Vagina (tissue), 2 donors: ENCODE results near the gene AQP12B. TPM values are rescaled to one million over a fixed set of nuclear protein-coding genes. Genes with fewer than 3 reads are reported as not detected.
"Not testable (repeated sequence)": the region's sequence is repeated elsewhere in the genome, so short reads cannot be mapped to it uniquely, and the experiment has no call there.

ENCODE experiments used
- DNase-seq, 2 donors: peaks; one replicate each; pipeline ENCODE4 v3.0.0-alpha.2; 2017; ENCODE audit errors: extremely low spot score in 2 of 2
- H3K27ac ChIP-seq: fragments of 200-600 bp; sonication (generic); one replicate; pipeline ENCODE4 v1.5.1; 2019
- H3K27me3 ChIP-seq: fragments of 200-600 bp; sonication (generic); one replicate; pipeline ENCODE4 v1.5.1; 2019
- H3K36me3 ChIP-seq, 2 donors: fragments of 200-600 bp; sonication (generic); one replicate each; pipeline ENCODE4 v1.5.1; 2017 to 2019
- H3K4me1 ChIP-seq: fragments of 200-600 bp; sonication (generic); one replicate; pipeline ENCODE4 v1.5.1; 2019
- H3K4me3 ChIP-seq, 2 donors: fragments of 200-600 bp; sonication (generic); 1 replicate in 1 of 2; 2 replicates in 1 of 2; pipeline ENCODE4 v1.5.1; 2016 to 2019
- H3K9me3 ChIP-seq: fragments of 200-600 bp; sonication (generic); one replicate; pipeline ENCODE4 v1.5.1; 2019
- POLR2A ChIP-seq, 2 donors: fragments of 450-650 bp; IDR thresholded peaks; one replicate each; pipeline ENCODE4 v1.6.1; 2017; ENCODE audit warnings: antibody characterized with exemption in 2 of 2, mild to moderate bottlenecking in 2 of 2, moderate library complexity in 2 of 2
- POLR2AphosphoS5 ChIP-seq, 2 donors: sonication (generic); formaldehyde crosslinking; IDR thresholded peaks; one replicate each; pipeline ENCODE4 v1.9.0; 2017; ENCODE audit warnings: antibody characterized with exemption in 2 of 2, mild to moderate bottlenecking in 2 of 2, low read depth in 1 of 2; ENCODE audit not compliant: insufficient read depth in 1 of 2
- intact Hi-C: fragments of 100-400 bp; cut with DNase I; formaldehyde crosslinking; loops from one replicate; pipeline ENCODE4 v1.15.1; 2023
- total RNA-seq: library from RNA; depleted of rRNA; stranded (reverse); fragments of >200 nt; gene quantifications from one replicate; pipeline ENCODE4 v1.2.3, GENCODE V29; 2016
- TF ChIP-seq, protein P1 (sequence below), 3 experiments: fragments of 450-650 bp in 2 of 3; fragments of 200-600 bp in 1 of 3; sonication (generic) in 1 of 3; IDR thresholded peaks; one replicate each; pipeline ENCODE4 v1.5.1; 2017 to 2019; ENCODE audit warnings: antibody characterized with exemption in 3 of 3, mild to moderate bottlenecking in 2 of 3, moderate library complexity in 2 of 3

Gene AQP12B
- total RNA-seq, 1 donor from 2014 or later = not detected

DNA sequence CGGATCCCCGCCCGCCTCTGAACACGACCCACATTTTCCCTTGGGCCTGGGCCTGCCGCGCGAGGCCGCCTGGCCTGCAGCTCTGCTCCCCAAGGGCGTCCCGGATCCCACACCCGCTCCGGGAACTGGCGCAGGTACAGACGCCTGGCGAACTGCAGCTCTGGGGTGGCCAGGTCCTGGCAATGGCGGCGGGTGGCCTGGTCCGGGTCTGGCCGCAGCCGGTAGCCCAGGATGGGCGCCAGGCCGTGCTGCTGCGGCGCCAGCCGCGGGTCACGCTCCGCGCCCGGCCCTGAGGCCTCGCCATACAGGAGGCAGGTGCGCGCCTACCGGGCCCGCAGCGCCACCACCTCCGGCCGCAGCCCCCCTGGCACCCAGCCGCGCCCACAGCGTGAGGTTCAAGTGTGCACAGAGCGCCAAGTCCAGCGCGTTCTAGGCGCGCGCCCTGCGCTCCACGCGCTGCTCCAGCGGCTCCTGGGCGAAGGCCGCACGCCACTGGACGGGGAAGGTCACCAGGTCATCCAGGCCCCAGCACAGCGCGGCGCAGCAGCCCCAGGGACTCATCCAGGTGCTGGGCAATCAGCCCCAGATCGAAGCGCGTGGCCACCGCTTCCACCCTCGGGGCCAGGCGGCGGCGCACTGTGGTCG, 18.5 kb upstream of the AQP12B start:
- intact Hi-C loops = no loop called here
- Histone ChIP-seq H3K4me3 (no peak overlapping the region), H3K27ac (no peak overlapping the region), H3K9me3 (no peaks in the 10 kb centered on the region), H3K27me3 (no peaks in the 10 kb centered on the region), H3K36me3 (no peaks in the 10 kb centered on the region), H3K4me1 (no peaks in the 10 kb centered on the region)
- no peak for DNase-seq
- no peak for TF ChIP-seq POLR2AphosphoS5 (IDR thresholded peaks at IDR 0.05; ENCODE audit: insufficient read depth in 1 of 2, low read depth in 1 of 2)
- TF ChIP-seq, protein P1, sequence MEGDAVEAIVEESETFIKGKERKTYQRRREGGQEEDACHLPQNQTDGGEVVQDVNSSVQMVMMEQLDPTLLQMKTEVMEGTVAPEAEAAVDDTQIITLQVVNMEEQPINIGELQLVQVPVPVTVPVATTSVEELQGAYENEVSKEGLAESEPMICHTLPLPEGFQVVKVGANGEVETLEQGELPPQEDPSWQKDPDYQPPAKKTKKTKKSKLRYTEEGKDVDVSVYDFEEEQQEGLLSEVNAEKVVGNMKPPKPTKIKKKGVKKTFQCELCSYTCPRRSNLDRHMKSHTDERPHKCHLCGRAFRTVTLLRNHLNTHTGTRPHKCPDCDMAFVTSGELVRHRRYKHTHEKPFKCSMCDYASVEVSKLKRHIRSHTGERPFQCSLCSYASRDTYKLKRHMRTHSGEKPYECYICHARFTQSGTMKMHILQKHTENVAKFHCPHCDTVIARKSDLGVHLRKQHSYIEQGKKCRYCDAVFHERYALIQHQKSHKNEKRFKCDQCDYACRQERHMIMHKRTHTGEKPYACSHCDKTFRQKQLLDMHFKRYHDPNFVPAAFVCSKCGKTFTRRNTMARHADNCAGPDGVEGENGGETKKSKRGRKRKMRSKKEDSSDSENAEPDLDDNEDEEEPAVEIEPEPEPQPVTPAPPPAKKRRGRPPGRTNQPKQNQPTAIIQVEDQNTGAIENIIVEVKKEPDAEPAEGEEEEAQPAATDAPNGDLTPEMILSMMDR (IDR thresholded peaks at IDR 0.05) = no peak
- no peak for TF ChIP-seq POLR2A (IDR thresholded peaks at IDR 0.05)

DNA sequence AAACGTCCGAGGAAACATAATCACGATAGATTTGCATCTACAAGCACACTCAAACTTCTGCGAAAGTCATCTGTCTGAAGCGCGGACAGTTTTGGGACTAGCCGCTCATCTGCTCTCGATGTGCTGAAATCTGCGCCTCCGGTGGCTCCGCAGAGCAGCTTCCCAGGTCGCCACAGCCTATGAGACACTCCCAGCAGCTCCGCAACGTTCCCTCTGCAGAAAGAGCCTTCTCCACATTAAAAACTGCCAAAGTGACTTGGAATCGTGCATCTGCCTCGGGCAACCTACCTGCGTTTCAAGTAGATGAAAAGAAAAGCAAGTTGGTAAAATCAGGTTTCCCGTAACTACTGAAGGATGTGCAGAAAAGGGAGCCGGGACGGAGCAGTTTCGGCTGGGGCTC, 17.9 kb upstream of the AQP12B start:
- H3K27me3 ChIP-seq, H3K4me1 ChIP-seq, H3K4me3 ChIP-seq, H3K36me3 ChIP-seq, DNase-seq, intact Hi-C loops, H3K27ac ChIP-seq, H3K9me3 ChIP-seq: not testable (repeated sequence)

DNA sequence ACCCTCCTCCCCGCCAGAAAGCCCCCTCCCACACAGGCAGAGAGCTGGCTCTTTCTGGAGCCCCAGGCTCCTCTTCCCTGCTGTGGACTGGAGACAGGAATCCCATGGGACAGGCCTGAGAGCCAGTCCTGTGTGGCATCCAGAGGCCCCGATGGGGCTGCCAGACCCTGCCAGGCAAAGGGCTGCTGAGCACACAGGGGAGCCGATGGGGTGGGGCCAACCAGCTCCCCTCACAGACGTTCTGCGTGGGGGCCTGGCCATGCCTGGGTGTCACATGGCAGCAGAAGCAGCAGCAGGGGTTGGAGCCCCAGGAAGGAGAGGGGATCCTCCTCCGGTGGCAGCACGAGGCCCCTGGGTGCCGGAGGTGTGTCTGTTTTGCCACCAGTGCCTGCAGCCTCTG, 17.1 kb upstream of the AQP12B start:
- DNase-seq, intact Hi-C loops: not testable (repeated sequence)

DNA sequence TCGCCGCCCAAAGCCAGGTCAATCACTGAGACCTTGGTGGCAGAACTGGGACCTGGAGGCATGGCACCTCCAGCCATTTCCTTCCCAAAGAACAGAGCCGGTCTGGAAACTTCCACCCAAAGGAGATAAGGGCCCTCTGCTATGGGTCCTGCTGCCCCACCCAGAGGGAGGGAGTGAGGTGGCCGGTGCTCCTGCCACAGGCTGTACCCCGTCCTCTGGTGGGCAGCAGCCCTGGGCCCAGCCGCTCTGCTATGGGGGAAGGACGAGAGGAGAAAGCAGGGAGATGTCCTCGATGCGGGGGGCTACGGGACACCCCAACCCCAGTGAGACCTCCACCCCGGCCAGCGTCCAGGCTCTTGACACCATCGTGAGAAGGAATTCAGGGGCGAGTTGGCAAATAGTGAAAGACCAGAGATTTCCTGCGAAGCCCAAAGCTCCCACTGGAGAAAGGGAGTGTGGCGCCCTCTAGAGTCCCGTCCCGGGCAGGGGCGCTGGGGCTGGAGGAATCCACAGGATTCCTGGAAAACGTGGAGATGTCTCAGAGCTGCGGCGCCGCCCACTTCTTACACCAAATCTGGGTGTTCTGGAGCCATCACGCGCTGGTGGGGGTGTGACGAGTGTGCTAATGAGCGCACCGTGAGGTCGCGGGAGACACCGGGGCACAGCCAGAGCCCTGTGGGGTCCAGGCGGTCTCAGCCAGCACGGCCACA, 16.3 kb upstream of the AQP12B start:
- intact Hi-C loops, H3K27me3 ChIP-seq, H3K4me1 ChIP-seq, H3K4me3 ChIP-seq, H3K27ac ChIP-seq, H3K9me3 ChIP-seq, DNase-seq, H3K36me3 ChIP-seq: not testable (repeated sequence)

More for the DNA sequence above, 17.1 kb upstream of the AQP12B start:
- not testable (repeated sequence) for H3K36me3 ChIP-seq, H3K4me1 ChIP-seq, H3K27ac ChIP-seq, H3K9me3 ChIP-seq, H3K27me3 ChIP-seq, H3K4me3 ChIP-seq

DNA sequence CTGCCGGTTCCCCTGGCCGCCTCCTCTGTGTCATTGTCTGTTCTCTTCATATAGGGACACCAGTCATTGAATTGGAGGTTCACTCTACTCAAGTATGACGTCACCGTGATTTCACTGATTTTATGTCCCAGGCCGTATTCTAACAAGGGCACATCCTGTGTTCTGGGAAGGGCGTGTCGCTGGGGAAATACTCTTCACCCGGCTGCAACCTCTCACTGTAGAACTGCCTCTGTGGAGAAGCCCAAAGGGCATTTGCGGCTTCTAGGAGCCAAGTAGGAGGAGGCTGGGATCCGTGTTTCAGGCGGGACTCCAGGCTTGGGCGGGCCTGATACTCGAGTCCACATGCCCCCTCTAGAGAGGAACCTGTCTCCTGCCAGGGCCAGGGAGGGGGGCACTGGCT, 13.8 kb upstream of the AQP12B start:
- intact Hi-C loops, H3K27me3 ChIP-seq, H3K9me3 ChIP-seq, H3K36me3 ChIP-seq, H3K4me3 ChIP-seq, DNase-seq, H3K4me1 ChIP-seq, H3K27ac ChIP-seq: not testable (repeated sequence)

DNA sequence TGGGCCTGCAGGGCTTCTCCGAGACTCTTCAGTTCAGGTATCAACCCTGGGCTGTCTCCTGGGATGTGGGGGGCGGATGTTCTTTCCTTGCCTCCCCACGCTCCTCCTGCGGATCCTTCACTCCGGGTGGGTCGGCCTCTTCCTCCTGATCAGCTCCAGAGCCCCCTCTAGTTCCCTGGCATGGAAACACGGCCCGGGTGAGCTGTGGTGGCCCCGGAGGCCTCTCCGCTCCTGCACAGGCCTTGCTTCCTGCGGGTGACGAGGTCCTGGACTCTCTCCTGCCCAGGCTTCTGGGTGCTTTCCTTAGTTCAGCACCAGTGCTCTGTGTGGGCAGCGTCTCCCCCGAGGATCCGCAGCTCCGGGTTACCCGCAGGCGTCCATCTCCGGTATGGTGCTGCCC, 12.9 kb upstream of the AQP12B start:
- H3K4me1 ChIP-seq, H3K27ac ChIP-seq, H3K27me3 ChIP-seq, H3K9me3 ChIP-seq, H3K4me3 ChIP-seq, H3K36me3 ChIP-seq, intact Hi-C loops, DNase-seq: not testable (repeated sequence)

DNA sequence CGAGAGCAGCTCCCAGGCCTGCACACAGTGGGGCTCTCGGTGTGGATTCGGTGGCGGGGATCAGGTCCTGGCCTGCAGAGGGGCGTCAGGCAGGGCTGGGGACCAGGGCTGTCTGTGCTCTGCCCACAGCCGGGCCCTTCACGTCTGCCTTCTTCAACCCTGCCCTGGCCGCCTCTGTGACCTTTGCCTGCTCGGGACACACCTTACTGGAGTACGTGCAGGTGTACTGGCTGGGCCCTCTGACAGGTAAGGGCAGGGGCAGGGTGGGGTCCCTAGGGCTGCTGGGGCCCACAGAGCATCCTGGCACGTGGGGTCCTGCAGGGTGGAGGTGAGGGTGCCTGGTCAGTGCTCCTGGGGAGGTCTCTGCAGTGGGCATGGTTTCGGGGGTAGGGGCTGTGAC, 11.6 kb upstream of the AQP12B start:
- intact Hi-C loops, H3K27ac ChIP-seq, DNase-seq, H3K36me3 ChIP-seq, H3K4me1 ChIP-seq, H3K4me3 ChIP-seq, H3K27me3 ChIP-seq, H3K9me3 ChIP-seq: not testable (repeated sequence)

DNA sequence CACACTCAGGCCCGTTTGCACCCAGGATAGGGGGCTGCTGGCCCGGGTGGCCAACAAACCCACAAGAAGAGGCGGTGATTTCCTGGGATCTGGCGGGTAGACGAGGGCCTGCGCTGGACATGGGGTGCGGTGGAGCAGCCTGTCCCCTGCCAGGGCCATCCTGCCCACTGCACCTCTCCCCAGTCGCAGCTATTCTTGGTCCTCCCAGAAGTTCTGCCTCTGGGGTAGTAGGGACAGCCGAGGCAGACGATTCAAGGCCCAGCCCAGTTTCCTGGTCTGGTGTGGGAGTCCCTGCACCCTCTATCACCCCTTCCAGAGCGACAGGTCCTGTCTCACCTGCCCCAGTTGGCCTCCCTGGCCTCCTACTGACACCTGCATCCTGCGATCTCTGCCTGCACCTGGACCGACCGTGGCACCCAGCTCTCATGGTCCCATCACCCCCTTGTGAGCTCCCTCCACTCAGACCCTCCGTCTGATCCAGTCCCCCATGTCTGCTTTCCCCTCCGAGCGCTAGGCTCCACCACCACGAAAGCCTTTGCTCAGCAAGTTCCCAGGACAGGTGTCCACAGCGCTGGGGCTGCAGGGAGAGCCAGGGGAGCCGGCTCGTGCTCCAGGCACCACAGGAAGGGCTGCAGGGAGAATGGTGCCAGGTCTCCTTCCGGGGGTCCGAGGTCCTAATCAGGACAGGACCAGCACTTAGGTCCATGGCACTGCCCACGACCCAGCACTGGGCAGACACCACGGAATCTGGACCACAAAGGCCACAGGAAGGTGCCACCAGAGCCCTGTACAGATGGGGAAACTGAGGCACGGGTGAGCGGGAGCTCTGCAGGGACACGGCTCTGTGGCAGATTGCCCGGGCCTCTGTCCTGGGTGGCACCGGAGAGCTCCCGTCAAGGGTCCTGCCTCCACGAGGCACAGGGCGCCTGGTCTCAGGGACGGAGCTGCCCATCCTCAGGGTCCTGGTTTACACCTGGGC, 10.2 kb upstream of the AQP12B start:
- H3K4me1 ChIP-seq, H3K36me3 ChIP-seq, H3K27me3 ChIP-seq, intact Hi-C loops, H3K27ac ChIP-seq, DNase-seq, H3K4me3 ChIP-seq, H3K9me3 ChIP-seq: not testable (repeated sequence)

DNA sequence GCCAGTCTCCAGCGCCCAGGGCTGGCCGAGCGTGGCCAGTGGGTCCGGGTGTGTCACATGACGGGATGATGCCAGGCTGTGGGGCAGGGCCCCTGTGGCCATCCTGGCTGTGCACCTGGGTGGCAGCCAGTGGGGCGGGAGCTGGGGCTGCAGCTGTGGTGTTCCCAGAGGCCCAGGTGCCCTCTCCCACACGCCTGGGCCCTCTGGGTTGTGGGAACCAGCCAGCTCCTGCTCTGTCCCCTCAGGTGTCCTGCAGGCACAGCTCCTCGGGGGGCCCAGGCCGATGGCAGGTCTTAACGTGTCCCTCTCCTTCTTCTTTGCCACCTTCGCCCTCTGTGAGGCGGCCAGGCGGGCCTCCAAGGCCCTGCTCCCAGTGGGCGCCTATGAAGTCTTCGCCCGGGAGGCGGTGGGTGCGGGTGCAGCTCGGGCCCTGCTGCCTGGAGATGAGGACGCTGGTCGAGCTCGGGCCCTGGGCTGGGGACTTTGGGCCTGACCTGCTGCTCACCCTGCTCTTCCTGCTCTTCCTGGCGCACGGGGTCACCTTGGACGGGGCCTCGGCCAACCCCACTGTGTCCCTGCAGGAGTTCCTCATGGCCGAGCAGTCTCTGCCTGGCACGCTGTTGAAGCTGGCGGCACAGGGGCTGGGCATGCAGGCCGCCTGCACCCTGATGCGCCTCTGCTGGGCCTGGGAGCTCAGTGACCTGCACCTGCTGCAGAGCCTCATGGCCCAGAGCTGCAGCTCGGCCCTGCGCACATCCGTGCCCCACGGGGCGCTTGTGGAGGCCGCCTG, 9.1 kb upstream of the AQP12B start, which contains the start of gene AQP12A:
TSS of gene AQP12A (plus strand) at position 236 of the 790 bp plus-strand sequence. CDS start at position 284, 48 bp downstream.
- H3K27ac ChIP-seq, H3K9me3 ChIP-seq, H3K4me3 ChIP-seq, H3K4me1 ChIP-seq, intact Hi-C loops, H3K36me3 ChIP-seq, H3K27me3 ChIP-seq: not testable (repeated sequence)
- DNase-seq = peak in 1 of 2 donors; percentile 96

DNA sequence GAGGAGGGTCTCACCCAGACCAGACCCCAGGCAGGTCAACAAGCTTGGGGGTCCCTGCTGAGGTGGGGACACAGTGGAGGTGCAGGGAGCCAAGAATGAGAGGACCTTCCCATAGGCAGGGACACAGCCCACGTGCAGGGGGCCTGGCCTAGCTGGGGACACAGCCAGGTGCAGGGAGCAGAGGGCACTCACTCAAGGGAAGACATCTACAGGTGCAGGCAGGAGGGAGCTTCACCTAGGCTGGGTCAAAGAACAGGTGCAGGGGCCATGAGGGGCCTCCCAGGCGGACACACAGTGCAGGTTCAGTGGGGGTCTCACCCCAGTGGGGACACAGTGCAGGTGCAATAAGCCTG, 8.4 kb upstream of the AQP12B start:
- H3K9me3 ChIP-seq, H3K27ac ChIP-seq, intact Hi-C loops, DNase-seq, H3K4me1 ChIP-seq, H3K36me3 ChIP-seq, H3K4me3 ChIP-seq, H3K27me3 ChIP-seq: not testable (repeated sequence)

DNA sequence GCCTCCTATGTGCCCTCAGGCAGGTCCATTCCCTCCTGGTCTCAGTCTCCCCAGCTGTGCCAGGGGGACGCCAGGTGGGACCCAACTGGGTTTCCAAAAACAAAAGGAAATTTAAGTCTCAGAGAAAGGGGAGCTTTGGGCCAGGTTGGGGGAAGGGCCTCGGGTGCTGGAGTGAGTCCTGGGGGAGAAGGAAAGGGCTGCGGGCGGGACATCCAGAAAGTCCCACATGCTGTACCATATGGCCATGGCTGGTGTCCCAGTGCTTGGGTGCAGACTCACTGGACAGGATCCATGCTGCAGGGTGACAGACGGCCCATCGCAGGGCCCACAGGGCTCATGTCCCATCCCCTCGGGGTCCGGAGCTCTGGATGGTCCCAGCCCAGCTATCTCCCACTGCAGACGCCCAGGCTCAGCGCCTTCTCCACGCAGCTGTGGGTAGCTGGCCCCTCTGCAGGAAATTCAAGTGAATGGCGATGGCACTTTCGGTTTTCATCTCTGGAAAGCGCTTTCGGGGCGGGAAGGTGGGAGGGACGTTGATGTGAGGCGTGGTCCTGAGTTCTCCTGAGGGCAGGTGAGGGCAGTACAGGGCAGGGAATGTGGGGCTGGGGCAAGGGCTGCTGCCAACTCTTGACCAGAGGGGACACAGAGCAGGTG, 7.9 kb upstream of the AQP12B start:
- H3K4me1 ChIP-seq, H3K9me3 ChIP-seq, H3K27me3 ChIP-seq, H3K36me3 ChIP-seq, H3K27ac ChIP-seq, intact Hi-C loops, DNase-seq, H3K4me3 ChIP-seq: not testable (repeated sequence)
